GM19372 (cell line): ENCODE data around the gene ANO1.
"Not testable (repeated sequence)": the region's sequence is repeated elsewhere in the genome, so short reads cannot be mapped to it uniquely, and the experiment has no call there.

Experiments used
- ATAC-seq: cut with Tn5 transposase; IDR thresholded peaks from one replicate; pipeline ENCODE4 v1.9.1; 2021; ENCODE audit warnings: mild to moderate bottlenecking, low read depth, moderate library complexity; ENCODE audit not compliant: unreplicated experiment

Gene ANO1

DNA sequence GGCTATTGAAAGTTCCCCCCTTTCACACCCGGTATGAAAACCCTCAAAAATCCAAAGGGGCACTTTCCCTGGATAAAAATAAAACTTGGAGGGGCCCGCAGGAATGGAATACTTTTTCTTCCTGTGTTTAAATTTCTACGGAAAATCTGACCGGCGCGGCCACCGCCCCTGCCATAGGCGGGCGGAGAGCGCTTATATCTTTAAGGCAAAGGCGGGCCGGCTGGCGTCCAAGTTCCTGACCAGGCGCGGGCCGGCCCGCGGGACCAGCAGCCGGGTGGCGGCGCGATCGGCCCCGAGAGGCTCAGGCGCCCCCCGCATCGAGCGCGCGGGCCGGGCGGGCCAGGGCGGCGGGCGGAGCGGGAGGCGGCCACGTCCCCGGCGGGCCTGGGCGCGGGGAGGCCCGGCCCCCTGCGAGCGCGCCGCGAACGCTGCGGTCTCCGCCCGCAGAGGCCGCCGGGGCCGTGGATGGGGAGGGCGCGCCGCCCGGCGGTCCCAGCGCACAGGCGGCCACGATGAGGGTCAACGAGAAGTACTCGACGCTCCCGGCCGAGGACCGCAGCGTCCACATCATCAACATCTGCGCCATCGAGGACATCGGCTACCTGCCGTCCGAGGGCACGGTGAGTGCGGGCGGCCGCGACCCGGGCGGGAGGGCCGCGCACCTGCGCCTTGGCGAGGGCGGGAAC lies at the start of gene ANO1:
TSS of gene ANO1 (plus strand) at position 223 of the 686 bp plus-strand sequence. CDS start at position 513, 290 bp downstream.
- no peak for ATAC-seq

DNA sequence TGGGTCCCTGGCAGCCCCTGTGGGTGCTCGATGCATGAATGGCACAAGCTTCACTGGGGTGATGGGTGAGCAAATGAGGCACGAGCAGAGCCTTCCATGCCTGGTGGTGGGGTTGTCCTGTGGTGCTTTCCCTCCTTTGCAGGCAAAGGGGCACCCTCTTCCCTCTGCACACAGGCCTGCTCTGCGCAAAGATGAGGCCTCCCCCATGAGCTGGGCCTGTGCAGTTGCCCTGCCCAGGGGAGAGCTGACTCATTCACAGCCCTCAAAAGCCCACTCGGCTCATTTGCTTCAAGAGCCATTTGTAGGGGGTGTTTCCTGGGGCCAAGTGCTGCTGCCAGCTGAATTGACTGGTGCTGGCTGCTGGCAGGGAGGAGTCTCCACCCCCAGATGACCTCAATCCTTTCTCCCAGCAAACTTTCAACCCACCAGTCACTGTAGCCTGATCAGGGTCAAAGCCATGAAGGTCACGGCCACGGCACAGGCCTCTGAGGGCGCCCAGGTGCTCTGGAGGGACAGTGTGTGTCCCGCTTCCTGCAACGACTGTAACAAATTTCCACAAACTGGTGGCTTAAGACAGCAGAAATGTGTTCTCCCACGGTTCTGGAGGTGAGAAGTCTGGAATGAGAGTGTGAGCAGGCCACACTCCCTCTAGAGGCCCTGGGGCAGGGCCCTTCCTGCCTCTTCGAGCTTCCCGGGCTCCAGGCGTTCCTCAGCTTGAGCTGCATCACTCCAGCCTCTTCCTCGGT lies 48.8 kb upstream of the ANO1 start:
- no peak for ATAC-seq

DNA sequence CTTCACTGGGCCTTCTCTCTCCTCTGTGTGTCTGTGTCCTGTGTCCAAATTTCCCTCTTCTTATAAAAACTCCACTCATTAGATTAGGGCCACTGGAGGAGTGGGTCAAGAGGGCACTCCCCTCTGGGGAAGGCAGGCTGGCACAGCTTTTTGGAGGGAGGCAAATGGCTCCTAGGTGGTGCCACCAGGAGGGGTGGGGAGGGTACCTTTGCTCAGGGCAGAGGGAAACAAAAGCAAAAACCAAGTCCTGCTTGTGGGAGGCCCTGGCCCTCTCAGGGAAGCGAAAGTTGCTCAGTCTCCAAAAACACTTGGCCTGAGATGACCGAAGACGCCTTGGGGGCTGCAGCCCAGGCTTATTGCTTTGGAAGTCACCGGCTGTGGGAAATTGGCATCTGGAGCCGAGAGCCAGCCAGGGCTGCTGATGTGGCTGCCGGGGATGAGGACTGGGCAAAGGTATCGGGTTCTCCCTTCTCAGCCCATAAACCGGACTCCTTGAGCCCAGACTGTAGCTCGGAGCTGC lies 48.2 kb upstream of the ANO1 start:
- ATAC-seq, result no peak

DNA sequence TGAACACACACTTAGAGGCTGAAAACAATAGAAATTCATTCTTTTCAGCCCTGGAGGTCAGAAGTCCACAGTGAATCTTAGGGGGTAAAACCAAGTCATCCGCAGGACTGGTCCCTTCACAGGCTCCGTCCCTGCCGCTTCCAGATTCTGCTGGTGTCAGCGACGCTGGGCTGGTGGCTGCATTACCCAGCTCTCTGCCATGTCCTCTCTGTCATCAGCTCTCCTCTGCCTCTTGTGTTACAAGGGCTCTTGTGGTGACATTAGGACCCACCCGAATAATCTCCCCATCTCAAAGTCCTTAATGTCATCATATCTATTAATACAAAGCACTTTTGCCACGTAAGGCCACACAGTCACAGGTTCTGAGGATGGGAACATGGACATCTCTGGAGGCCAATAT lies 47.7 kb upstream of the ANO1 start:
- ATAC-seq, result no peak

DNA sequence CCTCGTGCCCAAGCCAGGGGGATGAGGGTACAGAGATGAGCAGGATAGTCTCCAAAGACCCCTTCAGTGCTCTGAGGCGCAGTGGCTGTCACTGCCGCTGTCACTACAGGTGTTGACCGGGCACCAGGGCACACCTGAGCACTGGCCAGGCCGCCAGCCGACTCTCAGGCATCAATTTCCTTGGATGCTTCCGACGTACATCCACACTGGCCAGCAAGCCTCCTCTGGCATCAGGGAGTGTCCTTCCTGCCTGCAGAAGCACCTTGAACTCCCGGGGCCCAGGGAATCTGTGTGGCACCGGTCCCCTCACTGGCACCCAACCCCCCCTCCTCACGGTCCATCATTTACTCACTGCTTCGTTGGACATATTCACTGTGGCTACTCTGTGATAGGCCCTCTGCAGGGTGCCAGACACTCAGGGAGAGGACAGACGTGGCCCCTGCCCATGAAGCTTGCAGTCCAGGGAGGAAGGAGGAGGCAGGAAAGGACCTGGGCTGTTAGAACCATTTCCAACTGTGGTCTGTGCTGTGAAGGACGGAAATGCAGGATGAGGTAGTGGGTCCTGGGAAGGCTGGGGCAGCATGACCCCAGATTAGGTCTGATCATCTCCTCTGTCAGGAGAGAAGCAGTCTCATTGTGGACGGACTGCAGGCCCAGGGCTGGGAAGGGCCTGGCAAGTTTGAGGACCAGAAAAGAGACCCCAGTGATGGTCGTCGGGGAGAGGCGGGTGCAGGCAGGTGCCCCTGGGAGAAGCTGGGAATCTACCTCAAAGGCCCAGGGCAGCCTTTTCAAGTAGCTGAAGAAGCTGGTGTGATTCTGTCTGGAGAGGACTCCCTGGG lies 46.3 kb upstream of the ANO1 start:
- no peak for ATAC-seq

DNA sequence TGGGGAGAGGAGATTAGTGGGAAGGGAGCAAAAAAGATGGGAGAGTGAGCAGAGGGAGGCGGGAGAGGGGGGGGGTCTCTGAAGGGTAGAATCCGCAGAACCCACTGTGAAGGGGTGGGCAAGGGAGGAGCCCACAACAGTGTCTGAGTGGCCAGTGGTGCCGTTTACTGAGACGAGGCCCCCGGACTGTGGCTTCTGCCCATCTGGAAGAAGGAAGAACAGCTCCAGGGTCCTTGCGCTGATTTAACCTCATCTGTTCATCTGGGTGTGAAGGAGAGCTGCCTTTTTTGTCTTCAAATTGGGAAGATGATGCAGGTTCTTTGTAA lies 45.7 kb upstream of the ANO1 start:
- no peak for ATAC-seq

DNA sequence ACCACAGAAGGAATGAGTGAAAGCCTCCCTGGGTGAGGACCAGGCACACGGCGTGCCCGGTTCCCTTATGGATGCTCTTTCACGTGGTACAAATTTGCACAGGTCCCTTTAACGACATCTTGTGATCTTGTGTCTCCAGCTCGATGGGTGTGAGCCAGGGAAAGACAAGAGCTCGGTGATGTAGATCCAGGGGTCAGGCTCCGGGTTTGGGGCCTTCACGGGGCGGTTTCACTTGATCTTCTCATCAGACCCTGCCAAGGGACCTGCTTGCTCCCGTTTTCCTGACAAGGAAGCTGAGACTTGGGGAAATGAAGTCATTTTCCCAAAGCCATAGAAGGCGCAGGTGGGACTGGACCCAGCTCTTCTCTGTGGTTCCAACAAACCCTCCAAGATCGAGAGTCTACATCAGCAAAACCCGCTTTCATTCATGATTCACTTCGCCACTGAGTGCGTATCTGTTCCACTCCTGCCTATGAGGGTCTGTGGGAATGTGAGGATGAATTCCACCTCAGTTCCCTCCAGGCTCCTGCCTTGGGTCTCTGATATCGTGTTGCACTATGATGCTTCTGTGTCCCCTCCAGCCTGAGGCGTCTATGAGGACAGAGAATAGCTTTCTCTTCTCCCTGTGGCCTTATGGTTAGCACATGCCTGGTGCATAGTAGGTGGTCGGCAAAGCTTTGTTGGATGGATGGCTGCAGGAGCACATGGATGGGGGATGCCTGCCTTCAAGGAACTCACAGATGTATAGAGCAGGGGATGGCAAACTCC lies 45.0 kb upstream of the ANO1 start:
- no peak for ATAC-seq

DNA sequence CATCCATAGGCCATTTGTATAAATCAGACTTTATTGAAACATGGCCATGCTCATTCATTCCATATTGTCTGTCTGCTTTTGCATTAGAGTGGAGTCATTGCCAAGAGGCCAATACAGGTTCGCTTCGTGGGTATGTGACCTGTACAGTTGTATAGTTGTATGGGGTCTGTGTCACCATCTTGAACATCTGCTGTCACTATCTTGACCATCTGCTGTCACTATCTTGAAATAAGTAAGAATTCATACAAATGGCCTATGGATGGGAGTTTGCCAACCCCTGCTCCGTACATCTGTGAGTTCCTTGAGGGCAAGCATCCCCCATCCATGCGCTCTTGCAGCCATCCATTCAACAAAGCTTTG lies 44.4 kb upstream of the ANO1 start:
- no peak for ATAC-seq

DNA sequence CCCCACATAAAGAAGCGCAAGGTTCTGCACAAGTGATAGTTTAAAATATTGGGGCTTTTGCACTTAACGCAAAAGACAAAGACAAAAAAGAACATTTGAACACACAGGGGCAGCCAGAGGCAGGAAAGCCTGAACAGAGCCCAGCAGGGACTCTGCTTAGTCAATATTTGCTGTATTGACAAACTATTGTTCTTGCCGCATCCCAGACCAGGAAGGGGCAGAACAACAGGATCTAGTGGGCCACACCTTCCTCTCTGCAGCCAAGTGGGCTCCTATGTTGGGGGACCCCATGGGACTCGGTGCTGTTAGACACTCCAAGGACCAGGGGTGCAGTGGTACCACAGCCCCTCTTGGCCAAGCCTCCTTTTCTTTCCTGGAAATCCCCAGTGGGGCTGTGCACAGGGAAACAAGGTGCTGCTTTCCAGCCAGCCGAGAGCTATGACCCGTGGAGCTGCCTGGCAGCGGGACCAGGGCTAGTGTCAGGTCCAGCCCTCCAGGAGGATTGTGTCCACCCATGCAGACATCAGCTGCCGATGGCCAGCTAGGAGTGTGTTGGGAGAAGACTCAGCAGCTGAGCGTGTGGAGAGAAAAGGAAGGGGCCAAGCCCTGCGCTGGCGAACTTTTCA lies 43.3 kb upstream of the ANO1 start:
- ATAC-seq, result no peak

DNA sequence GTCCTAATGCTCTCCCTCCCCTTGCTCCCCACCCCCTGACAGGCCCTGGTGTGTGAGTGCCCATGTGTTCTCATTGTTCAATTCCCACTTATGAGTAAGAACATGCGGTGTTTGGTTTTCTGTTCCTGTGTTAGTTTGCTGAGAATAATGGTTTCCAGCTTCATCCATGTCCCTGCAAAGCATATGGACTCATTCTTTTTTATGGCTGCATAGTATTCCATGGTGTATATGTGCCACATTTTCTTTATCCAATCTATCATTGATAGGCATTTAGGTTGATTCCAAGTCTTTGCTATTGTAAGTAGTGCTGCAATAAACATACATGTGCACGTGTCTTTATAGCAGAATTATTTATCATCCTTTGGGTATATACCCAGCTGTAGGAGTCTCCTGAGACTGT lies 42.5 kb upstream of the ANO1 start:
- ATAC-seq, result not testable (repeated sequence)

DNA sequence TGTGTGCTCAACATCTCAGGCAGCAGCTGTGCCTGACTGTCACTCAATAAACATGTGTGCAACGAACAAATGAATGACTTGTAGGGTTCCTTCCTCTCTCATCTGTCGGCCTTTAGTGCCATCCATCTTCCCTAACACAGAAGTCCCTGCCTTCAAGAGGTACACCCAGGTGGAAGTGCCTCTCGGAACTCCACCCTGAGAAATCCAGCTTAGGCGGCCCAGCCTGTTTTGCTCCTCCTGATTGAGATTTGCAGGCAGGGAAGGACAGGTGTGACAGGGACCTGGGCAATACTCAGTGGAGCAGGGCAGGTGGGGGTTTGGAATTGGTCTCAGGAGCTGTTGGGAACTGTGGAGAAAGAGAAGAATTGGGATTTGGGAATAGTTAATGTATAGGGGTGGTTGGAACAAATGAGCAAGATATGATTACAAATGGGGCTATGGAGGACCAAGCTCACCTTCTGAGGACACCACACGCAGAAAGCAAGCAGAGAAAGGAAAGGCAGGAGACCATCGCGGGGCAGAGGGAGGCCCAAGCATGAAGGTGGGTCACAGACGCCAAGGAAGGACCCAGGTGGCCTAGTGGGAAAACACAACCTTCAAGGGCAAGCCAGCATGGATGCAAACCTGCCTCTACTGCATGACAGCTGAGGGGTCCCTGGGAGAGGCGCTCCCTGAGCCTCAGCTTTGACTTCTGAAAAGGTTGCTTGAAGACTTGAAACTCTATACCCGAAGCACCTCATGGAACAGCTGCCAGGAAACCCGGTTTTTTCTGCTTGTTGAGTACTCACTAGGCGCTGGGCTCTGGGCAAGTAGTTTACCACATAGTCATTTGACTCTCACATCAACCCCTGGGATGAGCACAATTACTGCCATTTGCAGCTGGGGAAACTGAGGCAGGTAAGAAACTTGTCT lies 40.9 kb upstream of the ANO1 start:
- no peak for ATAC-seq

DNA sequence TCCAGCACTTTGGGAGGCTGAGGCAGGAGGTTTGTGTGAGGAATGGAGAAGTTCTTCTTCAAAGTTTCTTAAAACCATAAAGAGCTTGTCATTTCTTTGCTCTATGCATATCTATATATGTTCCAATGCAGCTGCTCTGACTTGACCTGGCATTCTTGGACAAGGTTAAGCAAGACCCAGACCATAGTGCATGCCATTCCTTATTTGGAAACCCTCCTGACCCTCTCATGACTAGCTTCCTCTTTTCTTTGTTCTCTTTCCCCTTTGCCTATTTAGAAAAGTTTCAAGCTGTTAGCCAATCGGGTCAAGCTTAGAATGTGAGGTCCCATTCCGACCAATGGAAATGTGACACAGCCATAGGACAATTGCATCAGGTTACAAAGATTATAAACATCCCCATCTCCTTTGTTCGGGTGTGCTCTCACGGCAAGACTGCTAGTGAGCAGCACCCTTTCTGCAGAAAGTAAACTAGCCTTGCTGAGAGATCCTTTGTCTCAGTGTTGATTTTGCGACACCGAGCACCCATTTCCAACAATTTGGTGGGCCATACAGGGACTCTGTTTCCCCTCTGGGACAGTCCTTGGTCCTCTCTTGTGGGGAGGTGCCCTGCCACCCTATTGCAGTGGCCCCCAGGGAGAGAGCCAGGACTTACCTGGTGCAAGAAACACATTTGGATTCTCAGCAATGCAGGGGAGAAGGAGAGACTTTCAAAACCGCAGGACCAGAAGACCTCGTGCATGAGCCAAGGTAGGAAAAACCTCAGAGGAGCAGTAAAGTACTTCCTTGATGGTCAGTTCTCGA lies 39.9 kb upstream of the ANO1 start:
- no peak for ATAC-seq

DNA sequence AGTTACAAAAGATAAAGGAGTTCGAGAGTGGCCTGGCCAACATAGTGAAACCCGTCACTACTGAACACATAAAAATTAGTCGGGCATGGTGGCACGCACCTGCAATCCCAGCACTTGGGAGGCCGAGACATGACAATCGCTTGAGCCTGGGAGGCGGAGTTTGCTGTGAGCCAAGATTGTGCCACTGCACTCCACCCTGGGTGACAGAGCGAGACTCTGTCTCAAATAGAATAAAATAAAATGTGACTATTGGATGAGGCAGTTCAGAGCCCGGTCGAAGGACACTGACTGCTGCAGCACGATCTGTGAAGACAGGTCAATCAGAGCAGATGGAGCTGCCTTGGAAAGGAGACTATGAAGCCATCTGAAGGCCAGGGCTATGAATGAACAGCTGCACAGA lies 37.7 kb upstream of the ANO1 start:
- ATAC-seq, result no peak

DNA sequence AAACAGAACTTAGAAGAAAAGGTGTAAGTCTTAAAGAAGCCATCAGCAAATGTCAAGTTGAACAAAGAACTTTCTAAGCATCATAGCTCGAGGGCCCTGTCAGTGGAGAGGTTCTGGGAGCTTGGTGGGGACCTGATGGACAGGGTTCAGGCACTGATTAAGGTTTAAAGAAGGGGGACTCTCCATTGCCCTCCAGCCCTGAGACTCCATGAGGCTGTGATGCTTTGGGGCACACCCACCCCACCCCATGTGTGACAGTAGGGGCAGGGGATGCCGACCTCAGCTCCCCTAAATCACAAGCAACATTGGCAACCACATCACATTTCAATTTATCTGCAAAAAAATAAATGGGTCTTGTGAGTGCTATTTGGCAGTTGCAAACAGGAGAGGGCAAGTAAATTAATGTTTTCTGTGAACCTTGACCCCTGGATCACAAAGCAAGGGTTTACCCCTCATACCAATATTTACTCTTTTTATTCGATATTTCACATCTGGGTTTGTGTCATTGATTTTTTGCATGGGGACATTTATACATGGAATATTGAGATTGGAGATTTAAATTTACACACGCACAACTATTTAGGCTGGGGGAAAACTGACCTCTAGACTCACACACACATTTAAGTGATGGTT lies 37.1 kb upstream of the ANO1 start:
- no peak for ATAC-seq

DNA sequence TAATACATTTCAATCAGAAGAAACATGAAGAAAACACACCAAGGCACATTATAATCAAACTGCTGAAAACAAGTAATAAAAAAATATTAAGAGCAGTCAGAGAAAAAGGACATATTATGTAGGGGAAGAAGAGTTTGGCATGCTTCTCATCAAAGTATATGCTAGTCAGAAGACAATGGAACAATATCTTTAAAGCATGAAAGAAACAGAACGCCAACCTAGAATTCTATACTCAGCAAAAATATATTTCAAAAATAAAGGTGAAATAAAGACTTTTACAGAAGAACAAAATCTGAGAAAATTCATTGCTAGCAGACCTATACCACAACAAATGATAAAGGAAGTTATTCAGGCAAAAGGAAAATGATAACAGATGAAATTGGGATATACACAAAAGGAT lies 34.6 kb upstream of the ANO1 start:
- no peak for ATAC-seq

DNA sequence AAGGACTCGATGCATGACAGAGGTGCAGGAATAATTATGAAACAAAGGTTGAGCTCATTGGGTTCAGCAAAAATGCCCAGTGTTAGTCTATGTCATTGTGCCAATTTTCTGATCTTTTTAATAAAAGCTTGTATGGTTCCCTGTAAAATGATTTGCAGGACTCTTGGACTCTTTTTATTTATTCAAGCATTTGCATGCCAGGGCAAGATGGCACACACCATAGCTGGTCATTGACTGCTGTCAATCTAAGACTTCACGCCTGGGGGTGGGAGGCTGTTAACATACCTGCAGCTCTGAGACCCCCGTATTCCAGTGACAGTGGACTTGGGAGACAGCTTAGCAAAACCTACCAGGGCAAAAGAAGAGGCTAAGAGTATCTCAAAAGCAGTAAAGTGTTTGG lies 32.0 kb upstream of the ANO1 start:
- ATAC-seq, result no peak

DNA sequence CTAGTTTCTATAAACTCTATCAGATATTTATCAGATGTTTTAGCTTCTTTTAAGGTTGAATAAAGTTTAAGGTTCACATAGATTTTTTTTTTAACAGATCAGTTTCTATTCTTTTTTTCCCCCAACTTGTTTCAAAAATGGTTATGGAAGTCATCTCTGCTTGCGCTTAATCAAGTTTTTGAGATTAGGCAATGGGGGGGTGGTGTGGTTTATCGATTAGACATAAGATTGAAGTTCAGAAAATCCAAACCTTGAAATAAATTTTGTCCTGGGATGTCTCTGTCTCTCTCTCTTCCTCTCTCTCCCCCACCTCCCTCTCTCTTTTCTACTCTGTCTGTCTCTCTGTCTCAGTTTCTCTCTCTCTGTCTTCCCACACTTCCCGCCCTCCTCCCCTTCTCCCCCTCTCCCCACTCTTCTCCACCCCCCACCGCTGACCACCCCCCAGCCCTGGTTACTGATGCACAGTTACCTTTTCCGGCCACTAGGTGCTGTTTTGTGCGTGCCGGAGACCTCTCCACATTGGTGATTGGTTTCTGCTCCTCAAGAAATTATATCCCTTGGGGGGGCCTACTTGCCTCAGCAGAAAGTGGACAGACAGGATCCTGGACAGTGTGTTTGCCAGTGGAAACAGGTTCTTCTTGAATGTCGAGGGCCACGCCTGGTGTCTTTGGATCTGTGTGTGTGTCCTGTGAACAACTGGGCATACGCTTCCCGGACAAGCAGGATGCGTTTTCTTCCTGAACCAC lies 29.7 kb upstream of the ANO1 start:
- ATAC-seq, result no peak
